Activated CD4-positive, alpha-beta T cell treated with anti-CD3 and anti-CD28 coated beads, Interleukin-2, amount 10 ng/mL, durations not matched to agents 7 days and 5 days (primary cell): ENCODE results near the gene VSTM4. TPM values are rescaled to one million over a fixed set of nuclear protein-coding genes. Genes with fewer than 3 reads are reported as not detected.

Experiments used
- CTCF ChIA-PET: fragments of 350-600 bp; sonication (Branson Sonifier 250); formaldehyde crosslinking; loops from one replicate; lab custom pipeline; 2021; ENCODE audit warnings: antibody characterized with exemption; lab: Charles Lee
- POLR2A ChIA-PET: fragments of 350-600 bp; sonication (Branson Sonifier 250); formaldehyde crosslinking; loops from one replicate; lab custom pipeline; 2021; ENCODE audit warnings: antibody characterized with exemption; lab: Charles Lee
- DNase-seq: peaks from one replicate; pipeline ENCODE4 v3.0.0-alpha.2; 2020
- H3K27ac Mint-ChIP-seq: one replicate; pipeline ENCODE4 v1.8.0; 2021; ENCODE audit warnings: mild to moderate bottlenecking, moderate library complexity, mixed read lengths
- H3K27me3 Mint-ChIP-seq: one replicate; pipeline ENCODE4 v1.8.0; 2021; ENCODE audit warnings: mixed read lengths
- H3K36me3 Mint-ChIP-seq: one replicate; pipeline ENCODE4 v1.8.0; 2021; ENCODE audit warnings: low read depth, mixed read lengths
- H3K4me1 Mint-ChIP-seq: one replicate; pipeline ENCODE4 v1.8.0; 2021; ENCODE audit warnings: mixed read lengths
- H3K4me3 Mint-ChIP-seq: one replicate; pipeline ENCODE4 v1.8.0; 2021; ENCODE audit warnings: mild to moderate bottlenecking, moderate library complexity, mixed read lengths
- H3K9me3 Mint-ChIP-seq: one replicate; pipeline ENCODE4 v1.8.0; 2021; ENCODE audit warnings: mixed read lengths
- total RNA-seq, 2 experiments: library from RNA; stranded (reverse); gene quantifications; one replicate each; pipeline ENCODE4 v1.2.3, GENCODE V29; 2021

VSTM4 gene
- total RNA-seq, 2 experiments from 2014 or later = 0.12 to 0.15 TPM

- ChIA-PET CTCF (no interaction called here), POLR2A (no interaction called here)
- Mint-ChIP-seq H3K4me3 (no peak overlapping the region), H3K36me3 (no peaks in the 10 kb centered on the region), H3K27me3 (peaks cover 4% of the 10 kb centered on the region), H3K4me1 (peaks cover 3% of the 10 kb centered on the region), H3K9me3 (no peaks in the 10 kb centered on the region), H3K27ac (no peak overlapping the region)
- DNase-seq = no peak
Observed at GRCh38 chr10:49049660-49050059, 65.7 kb downstream of the VSTM4 start.

GRCh38 chr10:49047128-49047639 lies 68.1 kb downstream of the VSTM4 start:
- DNase-seq = no peak
- peaks cover 7% of the 10 kb centered on the region for H3K27me3 Mint-ChIP-seq
- H3K4me1 Mint-ChIP-seq = no peaks in the 10 kb centered on the region
- no peak overlapping the region for H3K27ac Mint-ChIP-seq
- H3K36me3 Mint-ChIP-seq = no peaks in the 10 kb centered on the region
- no peak overlapping the region for H3K4me3 Mint-ChIP-seq
- no peaks in the 10 kb centered on the region for H3K9me3 Mint-ChIP-seq
- ChIA-PET POLR2A (interaction anchor here (0.7 kb wide), 1 partner anchor 23 kb away, joined by 3 read pairs; no protein-coding TSS in a partner anchor), CTCF (no interaction called here)

- no peaks in the 10 kb centered on the region for H3K36me3 Mint-ChIP-seq
- POLR2A ChIA-PET = no interaction called here
- no peak overlapping the region for H3K4me3 Mint-ChIP-seq
- H3K27me3 Mint-ChIP-seq = peaks cover 3% of the 10 kb centered on the region
- no peak overlapping the region for H3K27ac Mint-ChIP-seq
- DNase-seq = no peak
- CTCF ChIA-PET = no interaction called here
- H3K9me3 Mint-ChIP-seq = no peaks in the 10 kb centered on the region
- H3K4me1 Mint-ChIP-seq = no peaks in the 10 kb centered on the region
Observed at GRCh38 chr10:49044293-49045193, 70.8 kb downstream of the VSTM4 start.

- ChIA-PET CTCF (no interaction called here), POLR2A (no interaction called here)
- H3K27me3 Mint-ChIP-seq = peaks cover 3% of the 10 kb centered on the region
- H3K4me1 Mint-ChIP-seq = peaks cover 10% of the 10 kb centered on the region
- no peak overlapping the region for H3K4me3 Mint-ChIP-seq
- H3K27ac Mint-ChIP-seq = no peak overlapping the region
- no peaks in the 10 kb centered on the region for H3K9me3 Mint-ChIP-seq
- DNase-seq = no peak
- H3K36me3 Mint-ChIP-seq = no peaks in the 10 kb centered on the region
Observed at GRCh38 chr10:49040601-49041000, 74.7 kb downstream of the VSTM4 start.

GRCh38 chr10:49039409-49039808 lies 75.9 kb downstream of the VSTM4 start:
- H3K4me3 Mint-ChIP-seq = no peak overlapping the region
- ChIA-PET CTCF (no interaction called here), POLR2A (no interaction called here)
- H3K4me1 Mint-ChIP-seq = peaks cover 10% of the 10 kb centered on the region
- no peak overlapping the region for H3K27ac Mint-ChIP-seq
- H3K36me3 Mint-ChIP-seq = no peaks in the 10 kb centered on the region
- peaks cover 3% of the 10 kb centered on the region for H3K27me3 Mint-ChIP-seq
- no peaks in the 10 kb centered on the region for H3K9me3 Mint-ChIP-seq
- DNase-seq = no peak

- Mint-ChIP-seq H3K36me3 (no peaks in the 10 kb centered on the region), H3K27ac (no peak overlapping the region), H3K4me3 (no peak overlapping the region), H3K4me1 (peaks cover 10% of the 10 kb centered on the region), H3K9me3 (no peaks in the 10 kb centered on the region), H3K27me3 (peaks cover 3% of the 10 kb centered on the region)
- no peak for DNase-seq
- POLR2A ChIA-PET = no interaction called here
- CTCF ChIA-PET = no interaction called here
Observed at GRCh38 chr10:49038711-49039110, 76.6 kb downstream of the VSTM4 start.

- no peaks in the 10 kb centered on the region for H3K9me3 Mint-ChIP-seq
- H3K27me3 Mint-ChIP-seq = no peaks in the 10 kb centered on the region
- ChIA-PET CTCF (no interaction called here), POLR2A (no interaction called here)
- peaks cover 10% of the 10 kb centered on the region for H3K4me1 Mint-ChIP-seq
- no peak for DNase-seq
- no peak overlapping the region for H3K27ac Mint-ChIP-seq
- H3K4me3 Mint-ChIP-seq = no peak overlapping the region
- no peaks in the 10 kb centered on the region for H3K36me3 Mint-ChIP-seq
Observed at GRCh38 chr10:49037187-49037586, 78.1 kb downstream of the VSTM4 start.

- POLR2A ChIA-PET = no interaction called here
- H3K27ac Mint-ChIP-seq = no peak overlapping the region
- H3K4me3 Mint-ChIP-seq = no peak overlapping the region
- H3K27me3 Mint-ChIP-seq = no peaks in the 10 kb centered on the region
- no peaks in the 10 kb centered on the region for H3K9me3 Mint-ChIP-seq
- peaks cover 10% of the 10 kb centered on the region for H3K4me1 Mint-ChIP-seq
- H3K36me3 Mint-ChIP-seq = no peaks in the 10 kb centered on the region
- DNase-seq = no peak
- CTCF ChIA-PET = no interaction called here
Observed at GRCh38 chr10:49036638-49037037, 78.7 kb downstream of the VSTM4 start.

GRCh38 chr10:49035920-49036319 lies 79.4 kb downstream of the VSTM4 start:
- Mint-ChIP-seq H3K36me3 (no peaks in the 10 kb centered on the region), H3K4me1 (peaks cover 10% of the 10 kb centered on the region), H3K27me3 (no peaks in the 10 kb centered on the region), H3K9me3 (no peaks in the 10 kb centered on the region), H3K4me3 (no peak overlapping the region), H3K27ac (no peak overlapping the region)
- CTCF ChIA-PET = no interaction called here
- peak; percentile 21 for DNase-seq
- POLR2A ChIA-PET = no interaction called here

- DNase-seq = no peak
- POLR2A ChIA-PET = no interaction called here
- H3K9me3 Mint-ChIP-seq = no peaks in the 10 kb centered on the region
- H3K4me1 Mint-ChIP-seq = peaks cover 10% of the 10 kb centered on the region
- no peak overlapping the region for H3K27ac Mint-ChIP-seq
- no peak overlapping the region for H3K4me3 Mint-ChIP-seq
- no peaks in the 10 kb centered on the region for H3K36me3 Mint-ChIP-seq
- no peaks in the 10 kb centered on the region for H3K27me3 Mint-ChIP-seq
- CTCF ChIA-PET = interaction anchor here (0.6 kb wide), 1 partner anchor 377 kb away, joined by 3 read pairs; no protein-coding TSS in a partner anchor
Observed at GRCh38 chr10:49034925-49035324, 80.4 kb downstream of the VSTM4 start.

GRCh38 chr10:49033939-49034338 lies 81.4 kb downstream of the VSTM4 start:
- no peaks in the 10 kb centered on the region for H3K9me3 Mint-ChIP-seq
- H3K27ac Mint-ChIP-seq = no peak overlapping the region
- CTCF ChIA-PET = no interaction called here
- H3K4me3 Mint-ChIP-seq = no peak overlapping the region
- H3K4me1 Mint-ChIP-seq = peaks cover 10% of the 10 kb centered on the region
- DNase-seq = no peak
- H3K27me3 Mint-ChIP-seq = no peaks in the 10 kb centered on the region
- POLR2A ChIA-PET = no interaction called here
- no peaks in the 10 kb centered on the region for H3K36me3 Mint-ChIP-seq

- CTCF ChIA-PET = no interaction called here
- DNase-seq = no peak
- H3K4me3 Mint-ChIP-seq = no peak overlapping the region
Observed at GRCh38 chr10:49029666-49030065, 85.7 kb downstream of the VSTM4 start.

GRCh38 chr10:49028639-49029038 lies 86.7 kb downstream of the VSTM4 start:
- no peaks in the 10 kb centered on the region for H3K9me3 Mint-ChIP-seq
- H3K27ac Mint-ChIP-seq = no peak overlapping the region
- H3K36me3 Mint-ChIP-seq = no peaks in the 10 kb centered on the region
- no peak for DNase-seq
- H3K4me3 Mint-ChIP-seq = no peak overlapping the region
- no peaks in the 10 kb centered on the region for H3K4me1 Mint-ChIP-seq
- CTCF ChIA-PET = no interaction called here
- no peaks in the 10 kb centered on the region for H3K27me3 Mint-ChIP-seq
- POLR2A ChIA-PET = no interaction called here

More at GRCh38 chr10:49029666-49030065, 85.7 kb downstream of the VSTM4 start:
- Mint-ChIP-seq H3K4me1 (no peaks in the 10 kb centered on the region), H3K27me3 (no peaks in the 10 kb centered on the region), H3K36me3 (no peaks in the 10 kb centered on the region), H3K27ac (no peak overlapping the region), H3K9me3 (no peaks in the 10 kb centered on the region)
- POLR2A ChIA-PET = no interaction called here
